Activated gamma-delta T cell treated with Interleukin-2 at 50 U/mL for 16 hours (primary cell): Measurements from ENCODE around the gene ENTPD8.

Source experiments
- DNase-seq: peaks from one replicate; pipeline ENCODE4 v3.0.0-alpha.2; 2020

ENTPD8 gene

DNA sequence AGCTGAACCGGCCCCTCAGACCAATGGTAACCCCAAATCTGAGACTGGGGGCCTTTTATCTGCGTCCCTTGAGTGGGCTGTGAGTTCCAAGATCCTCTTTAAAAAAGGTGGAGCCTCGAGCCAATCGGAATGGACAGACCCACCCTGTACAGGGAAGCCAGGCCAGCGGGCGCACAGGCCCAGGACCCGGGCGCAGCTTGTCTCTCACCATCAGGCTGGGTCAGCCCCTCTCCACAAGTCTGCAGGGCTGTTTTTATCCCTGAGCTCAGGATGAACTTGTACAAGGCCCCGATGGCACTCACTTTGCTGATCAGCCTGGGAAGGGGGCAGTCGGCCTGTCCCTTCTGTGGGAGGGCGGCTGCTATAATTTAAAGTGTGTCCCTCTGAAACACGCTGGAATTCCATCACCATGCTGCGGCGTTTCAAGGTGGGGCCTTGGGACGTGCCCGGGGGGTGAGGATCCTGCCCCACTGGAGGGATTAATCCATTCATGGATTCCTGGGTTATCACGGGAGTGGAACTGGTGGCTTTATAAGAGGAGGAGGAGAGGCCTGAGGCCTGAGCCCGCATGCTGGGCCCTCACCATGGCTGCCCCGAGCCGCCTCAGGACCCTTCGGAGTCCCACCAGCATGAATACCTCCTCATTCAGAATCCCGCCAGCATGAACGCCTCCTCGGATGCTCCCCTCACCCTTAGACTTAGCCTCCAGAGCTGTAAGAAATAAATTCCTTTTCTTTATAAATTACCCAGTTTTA, 32.3 kb downstream of the ENTPD8 start:
- no peak for DNase-seq

DNA sequence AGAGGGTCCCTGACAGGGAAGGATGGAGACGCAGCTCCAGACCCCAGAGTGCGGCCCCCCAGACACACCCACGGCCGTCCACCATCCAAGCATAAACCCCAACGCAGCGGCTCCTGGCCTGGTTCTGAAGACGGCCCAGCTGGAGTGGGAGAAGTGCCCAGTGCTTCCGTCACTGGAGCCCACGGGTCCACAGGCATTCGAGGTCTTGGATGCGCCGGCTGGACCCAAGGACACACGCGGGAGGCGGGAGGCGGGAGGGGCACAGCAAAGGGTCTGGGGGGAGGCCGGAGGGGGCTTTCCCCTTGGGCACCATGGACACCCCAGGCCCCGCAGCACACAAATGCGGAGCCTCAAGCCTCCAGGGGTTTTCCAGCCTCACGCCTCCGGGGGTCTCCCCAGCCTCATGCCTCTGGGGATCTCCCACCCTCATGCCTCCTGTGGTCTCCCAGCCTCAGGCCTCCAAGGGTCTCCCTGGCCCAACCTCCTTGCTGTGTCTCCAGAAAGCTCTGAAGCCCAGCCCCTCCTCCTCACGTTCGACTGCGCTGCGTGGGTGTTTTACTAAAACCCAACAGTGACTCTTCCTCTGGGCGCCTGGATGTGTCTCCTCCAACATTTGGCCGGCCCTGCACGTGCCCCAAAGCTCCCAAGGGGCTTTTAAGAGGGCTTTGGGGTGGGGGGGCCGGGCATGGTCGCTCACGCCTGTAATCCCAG, 33.4 kb downstream of the ENTPD8 start:
- no peak for DNase-seq

DNA sequence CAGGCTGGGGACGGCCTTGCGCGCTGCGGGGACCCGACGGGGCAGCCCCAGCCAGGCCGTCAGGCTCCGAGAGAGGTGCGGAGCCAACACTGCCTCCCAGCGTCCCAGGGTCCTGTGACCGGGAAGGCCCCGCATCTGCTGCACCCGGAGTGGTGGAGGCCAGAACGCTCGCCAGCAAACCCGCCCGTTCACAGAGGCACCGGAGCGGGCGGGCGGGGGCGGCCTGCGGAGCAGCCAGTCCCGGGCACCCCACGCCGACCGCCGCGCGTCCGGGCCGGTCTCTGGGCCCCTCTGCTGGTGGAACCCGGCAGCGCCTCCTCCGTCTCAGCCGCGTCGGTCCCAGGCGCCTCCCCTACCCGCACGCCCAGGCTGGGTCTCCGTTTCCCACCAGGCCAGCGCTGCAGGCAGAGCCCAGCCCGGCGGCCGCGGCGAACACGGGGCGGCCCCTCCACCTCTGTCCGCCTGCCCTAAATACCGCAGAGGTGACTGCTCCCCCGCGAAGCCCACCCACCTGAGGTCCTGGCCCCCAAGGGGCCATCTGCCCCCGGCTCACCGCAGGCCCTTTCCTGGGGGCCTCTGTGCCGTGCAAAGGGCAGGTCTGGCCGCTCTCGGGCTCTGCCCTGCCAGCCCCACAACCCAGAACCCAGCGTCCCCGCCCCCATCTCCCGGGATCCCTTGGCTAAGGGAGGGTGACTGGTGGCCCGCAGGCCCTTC, 34.1 kb downstream of the ENTPD8 start:
- DNase-seq: peak; percentile 68

DNA sequence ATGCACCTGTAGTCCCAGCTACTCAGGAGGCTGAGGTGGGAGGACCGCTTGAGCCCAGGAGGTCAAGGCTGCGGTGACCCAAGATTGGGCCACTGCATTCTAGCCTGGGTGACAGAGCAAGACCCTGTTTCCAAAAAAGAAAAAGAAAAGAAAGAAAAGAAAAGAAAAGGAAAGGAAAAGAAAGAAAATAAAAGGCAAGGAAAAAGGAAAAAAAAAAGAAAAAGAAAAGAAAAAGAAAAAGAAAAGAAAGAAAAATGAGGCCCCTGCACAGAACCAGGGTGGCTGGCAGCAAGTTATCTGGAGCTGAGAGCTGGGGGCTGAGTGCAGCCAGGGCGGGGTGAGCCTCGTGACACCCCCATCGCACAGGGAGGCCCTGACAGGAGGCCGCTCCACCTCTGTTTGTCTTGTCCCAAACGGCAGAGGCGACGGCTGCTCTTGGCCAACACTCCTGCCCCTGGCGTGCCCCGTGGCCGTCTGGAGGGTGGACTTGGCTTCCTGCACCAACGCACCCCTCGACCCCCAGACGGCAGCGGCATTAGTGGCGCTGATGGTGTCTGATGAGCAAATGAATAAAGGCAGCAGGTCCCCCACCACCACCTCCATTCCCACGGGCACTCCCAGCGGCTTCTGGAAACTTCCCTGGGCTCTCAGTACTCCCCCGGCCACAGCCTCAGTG, 34.9 kb downstream of the ENTPD8 start:
- no peak for DNase-seq

DNA sequence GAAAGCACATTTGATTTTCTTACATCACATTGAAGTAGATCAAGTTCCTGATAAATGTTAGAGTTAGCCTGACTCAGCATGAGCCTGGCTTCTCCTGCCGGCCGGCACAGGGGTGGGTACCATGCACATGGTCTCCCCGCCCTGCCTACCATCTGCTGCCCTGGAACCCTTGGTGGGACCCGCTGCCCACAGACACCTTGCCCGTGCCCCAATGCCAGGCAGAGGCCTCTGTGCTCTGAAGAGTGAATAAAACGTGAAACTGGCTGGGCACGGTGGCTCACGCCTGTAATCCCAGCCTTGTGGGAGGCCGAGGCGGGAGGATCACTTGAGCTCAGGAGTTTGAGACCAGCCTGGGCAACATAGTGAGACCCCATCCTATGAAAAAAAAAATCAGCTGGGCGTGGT, 35.5 kb downstream of the ENTPD8 start:
- no peak for DNase-seq

DNA sequence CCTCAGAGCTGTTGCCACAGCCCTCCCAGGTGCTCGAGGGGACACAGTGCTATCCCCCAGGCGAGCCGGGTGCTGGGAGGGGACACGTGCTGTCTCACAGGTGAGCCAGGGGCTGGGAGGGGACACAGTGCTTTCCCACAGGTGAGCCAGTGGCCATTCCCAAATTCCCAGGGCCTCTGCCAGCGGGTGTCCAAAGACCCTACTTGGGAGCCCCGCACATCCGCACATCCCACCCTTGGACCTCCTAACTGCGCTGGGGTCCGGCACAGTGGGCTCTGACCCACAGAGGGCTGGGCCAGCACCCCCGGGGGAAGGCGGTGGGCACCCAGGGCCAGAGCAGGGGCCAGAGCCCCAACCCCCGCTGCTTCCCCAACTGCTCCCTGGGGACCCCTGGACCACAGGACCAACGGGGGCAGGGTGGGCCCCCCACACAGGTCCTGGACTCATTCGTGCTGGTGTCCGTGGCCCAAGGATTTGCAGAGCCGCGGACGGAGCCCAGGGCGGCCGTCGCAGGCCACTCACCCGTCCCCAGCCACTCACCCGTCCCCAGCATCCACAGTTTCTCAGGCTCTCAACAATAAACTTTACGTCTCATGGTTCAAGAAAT, 36.1 kb downstream of the ENTPD8 start:
- DNase-seq: no peak

DNA sequence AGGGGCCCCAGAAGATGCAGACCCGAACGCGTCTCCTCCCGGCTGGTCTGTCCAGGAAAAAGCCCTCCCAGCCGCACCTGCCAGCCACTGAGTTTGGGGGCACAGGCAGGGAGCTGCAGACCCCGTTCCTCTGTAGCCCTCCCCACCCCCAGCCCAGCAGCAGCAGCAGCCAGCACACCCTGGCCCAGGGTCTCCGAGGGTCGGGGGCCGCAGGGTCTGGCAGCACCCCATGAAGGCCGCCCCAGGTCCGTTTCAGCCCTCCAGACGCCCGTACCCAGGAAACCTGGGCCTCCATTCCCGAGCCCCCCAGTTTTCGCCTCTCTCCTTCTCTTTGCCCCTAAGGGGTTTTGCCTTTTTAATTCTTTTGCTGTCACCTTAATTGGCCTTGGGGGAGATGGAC, 37.9 kb downstream of the ENTPD8 start:
- DNase-seq: no peak

DNA sequence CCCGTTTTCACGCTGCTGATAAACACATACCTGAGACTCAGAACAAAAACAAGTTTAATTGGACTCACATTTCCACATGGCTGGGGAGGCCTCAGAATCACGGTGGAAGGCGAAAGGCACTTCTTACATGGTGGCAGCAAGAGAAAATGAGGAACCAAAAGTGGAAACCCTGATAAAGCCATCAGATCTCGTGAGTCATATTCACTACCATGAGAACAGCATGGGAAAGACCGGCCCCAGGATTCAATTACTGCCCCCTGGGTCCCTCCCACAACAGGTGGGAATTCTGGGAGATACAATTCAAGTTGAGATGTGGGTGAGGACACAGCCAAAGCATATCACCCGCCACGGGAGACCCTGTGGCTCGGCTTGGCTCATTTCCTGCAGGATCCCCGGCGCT, 38.4 kb downstream of the ENTPD8 start:
- DNase-seq: no peak

DNA sequence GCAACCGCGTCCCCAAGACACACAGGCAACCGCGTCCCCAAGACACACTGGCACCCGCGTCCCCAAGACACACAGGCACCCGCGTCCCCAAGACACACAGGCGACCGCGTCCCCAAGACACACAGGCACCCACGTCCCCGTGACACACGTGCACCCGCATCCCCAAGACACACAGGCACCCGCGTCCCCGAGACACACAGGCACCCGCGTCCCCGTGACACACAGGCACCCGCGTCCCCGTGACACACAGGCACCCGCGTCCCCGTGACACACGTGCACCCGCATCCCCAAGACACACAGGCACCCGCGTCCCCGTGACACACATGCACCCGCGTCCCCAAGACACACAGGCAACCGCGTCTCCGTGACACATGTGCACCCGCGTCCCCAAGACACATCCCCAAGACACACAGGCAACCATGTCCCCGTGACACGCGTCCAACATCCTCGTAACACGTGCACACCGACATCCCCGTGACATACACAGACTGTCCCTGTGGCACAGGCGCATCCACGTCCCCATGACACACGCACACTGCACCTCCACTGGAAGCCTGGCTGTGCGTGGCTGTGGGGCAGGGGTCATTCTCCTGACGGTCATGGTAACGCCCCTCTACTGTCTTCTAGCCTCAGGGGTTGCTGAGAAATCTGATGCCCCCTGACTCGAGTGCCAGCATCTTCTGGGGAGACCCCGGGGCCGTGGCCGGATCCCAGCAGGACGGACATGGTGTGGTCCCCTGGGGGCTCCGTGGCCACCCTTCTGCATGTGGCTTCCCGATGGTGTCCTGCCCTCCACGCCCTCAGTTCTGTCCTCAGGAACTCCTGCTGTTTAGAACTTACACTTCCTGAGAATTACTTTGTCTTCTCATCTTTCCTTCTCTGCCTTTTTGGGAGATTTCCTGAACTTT, 42.3 kb downstream of the ENTPD8 start:
- no peak for DNase-seq

DNA sequence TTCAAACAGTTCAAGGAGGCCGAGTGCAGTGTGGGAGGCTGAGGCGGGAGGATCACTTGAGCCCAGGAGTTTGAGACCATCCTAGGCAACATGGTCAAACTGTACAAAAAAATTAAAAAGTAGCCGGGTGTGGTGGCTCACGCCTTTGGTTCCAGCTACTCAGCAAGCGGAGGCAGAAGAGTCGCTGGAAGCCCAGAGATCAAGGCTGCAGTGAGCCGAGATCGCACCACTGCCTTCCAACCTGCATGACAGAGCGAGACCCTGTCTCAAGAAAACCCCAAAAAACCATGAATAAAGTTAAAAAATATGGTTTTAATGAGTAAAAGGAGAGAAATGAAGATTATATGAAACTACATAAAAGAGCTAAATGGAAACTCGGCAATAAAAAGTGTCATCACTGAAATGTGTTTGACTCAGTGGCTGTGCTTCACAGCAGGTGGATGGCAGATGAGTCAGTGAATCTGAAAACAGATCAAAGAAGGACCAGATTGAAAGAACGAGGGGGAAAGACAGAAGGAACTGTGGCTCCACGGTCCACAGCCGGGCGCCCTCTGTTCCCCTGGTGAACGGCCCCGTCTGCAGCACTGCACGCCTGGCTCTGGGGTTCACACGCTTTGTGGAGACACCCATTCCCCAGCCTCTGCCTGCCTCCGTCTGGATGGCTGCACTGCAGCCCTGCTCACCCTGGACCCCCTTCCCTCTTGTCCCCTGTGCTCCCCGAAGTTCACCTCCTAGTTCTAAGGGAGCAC, 43.3 kb downstream of the ENTPD8 start:
- no peak for DNase-seq

DNA sequence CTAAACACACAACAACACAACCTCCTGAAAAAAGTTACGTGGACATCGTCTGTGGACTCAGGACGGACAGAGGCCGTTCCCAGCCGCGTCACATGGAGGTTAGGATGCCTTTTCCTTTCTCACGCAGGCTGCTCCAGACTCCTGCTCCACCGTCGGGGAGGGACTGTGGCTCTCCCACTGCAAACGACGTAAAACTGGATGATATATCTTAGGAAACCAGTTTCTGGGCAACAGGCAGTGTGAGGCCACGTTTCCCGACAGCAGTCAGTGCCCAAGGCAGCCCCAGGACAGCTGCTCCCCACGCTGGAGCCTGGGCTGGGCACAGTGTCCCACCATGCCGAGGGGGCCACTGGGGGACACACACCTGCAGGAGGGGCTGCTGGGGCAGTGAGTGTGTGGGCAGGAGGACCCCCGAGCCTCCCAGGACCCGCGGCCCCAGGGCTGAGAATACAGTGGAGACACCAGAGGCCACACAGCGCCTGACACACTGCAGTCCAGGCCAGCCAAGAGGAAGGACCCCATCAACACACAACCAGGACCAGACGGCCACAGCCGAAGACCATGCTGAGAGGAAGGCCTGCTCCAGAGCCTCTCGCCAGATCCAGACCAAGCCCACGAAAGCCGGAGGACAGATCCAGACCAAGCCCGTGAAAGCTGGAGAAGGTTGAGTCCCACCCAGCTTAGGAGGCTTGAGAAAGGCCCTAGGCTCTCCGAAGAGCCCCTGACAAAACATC, 44.4 kb downstream of the ENTPD8 start:
- DNase-seq: no peak

DNA sequence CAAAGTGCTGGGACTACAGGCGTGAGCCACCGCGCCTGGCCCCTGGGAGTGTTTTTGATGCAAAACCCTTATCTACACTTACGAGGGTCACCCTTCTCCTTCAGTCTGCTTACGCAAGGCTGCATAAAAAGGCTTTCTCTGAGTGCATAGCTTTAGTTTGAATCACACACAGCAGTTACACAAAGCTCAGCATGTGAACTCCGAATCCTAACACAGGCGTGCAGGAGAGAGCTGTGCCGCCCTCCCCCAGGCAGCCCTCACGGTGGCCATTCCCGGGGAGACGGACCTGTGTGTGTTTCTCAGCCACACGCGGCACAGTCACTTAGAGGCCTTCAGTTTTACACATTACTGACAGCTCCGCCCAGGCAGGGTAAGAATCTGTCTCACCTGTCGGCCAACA, 44.9 kb downstream of the ENTPD8 start:
- no peak for DNase-seq

DNA sequence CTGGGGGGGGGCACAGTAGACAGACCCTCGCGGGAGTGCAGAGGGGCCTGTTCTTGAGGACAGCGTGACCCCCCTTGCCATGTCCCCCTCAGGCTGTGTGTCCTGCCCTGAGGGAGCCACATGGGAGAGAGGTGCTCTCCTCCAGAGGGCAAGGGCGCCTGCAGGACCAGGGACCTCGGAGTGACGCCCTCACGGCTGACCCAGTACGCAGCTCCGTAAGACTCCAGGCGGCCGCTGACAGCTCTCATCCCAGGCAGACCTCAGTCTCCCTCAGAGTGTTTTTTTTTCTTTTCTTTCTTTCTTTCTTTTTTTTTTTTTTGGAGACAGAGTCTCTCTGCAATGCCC, 45.5 kb downstream of the ENTPD8 start:
- no peak for DNase-seq

DNA sequence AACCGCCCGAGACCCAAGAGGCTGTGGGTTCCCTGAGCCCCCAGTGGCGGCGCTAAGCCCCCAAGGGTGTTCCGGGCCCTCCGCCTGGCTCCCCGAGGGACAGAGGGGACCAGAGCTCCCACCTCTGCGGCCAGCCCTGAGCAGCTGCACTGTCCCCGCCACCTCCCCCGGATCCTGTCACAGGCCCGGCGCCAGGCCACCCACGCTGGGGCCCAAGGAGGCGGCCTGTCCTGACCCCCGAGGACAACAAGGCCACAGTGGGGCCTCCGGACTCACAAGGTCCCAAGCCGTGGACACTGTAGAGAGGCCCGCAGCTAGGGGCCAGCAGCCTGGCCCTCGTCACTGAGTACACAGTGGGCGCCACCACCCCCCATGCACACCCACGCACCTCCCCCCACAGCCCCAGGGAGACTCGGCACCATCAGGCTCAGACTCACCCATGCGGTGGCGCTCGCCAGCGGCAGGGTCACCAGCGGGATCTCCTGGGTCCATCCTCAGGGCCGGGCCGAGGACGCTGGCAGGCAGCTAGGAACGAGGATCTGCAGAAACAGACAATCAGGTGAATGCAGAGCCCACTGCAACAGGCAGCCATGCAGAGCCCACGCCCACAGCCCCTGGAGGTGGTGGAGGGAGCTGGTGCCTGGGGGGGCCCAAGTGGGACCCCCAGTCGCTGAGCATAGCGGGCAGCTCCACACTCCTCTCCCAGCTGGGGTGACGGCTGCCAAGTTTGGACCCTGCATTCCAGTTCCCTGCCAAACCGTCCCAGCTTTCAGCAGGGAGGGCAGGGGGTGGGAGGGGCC, 46.1 kb downstream of the ENTPD8 start:
- DNase-seq: no peak

DNA sequence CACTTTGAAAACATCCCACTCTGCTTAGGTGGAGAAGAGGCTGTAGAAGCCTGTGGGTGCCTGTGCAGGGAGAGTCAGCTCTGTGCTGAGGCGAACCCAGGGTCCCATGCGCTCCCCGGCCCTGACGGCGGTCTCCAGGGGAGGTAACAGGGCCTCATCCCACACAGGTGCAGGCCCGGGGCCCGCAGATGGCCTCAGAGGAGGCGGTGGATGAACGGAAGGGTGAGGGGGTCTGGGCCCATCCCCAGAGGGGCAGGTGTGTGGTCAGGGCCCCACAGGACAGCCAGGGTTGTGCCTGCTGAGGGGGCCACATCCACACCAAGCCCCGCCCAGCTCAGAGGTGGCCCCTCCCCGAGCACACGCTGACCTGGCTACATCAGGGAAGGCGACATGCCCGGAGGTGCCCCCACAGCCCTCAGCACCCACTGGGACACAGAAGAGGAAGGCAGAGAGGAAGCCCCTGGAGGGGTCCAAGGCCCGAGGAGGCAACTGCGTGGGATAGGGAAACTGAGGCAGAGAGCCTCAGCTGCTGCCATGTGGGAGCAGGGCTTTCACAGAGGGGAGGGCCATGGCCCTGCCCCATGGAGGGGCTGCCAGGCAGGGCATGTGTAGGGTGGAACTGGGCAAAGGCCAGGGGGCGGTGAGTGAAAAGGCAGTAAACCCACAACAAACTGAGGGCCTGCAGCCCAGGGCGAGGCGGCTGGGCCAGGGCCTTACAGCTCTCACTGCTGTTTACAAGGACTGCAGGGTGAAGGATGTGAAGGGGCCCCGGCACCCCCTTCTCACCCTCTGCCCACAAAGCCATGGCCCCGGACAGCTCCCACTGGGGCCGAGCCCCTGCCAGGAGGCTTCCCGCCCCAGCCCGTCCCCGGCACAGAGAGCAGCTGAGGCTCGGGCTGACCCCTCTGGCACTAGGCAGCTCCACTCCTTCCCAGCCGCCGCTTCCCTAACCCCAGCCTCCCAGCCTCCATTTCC, 47.7 kb downstream of the ENTPD8 start:
- no peak for DNase-seq

DNA sequence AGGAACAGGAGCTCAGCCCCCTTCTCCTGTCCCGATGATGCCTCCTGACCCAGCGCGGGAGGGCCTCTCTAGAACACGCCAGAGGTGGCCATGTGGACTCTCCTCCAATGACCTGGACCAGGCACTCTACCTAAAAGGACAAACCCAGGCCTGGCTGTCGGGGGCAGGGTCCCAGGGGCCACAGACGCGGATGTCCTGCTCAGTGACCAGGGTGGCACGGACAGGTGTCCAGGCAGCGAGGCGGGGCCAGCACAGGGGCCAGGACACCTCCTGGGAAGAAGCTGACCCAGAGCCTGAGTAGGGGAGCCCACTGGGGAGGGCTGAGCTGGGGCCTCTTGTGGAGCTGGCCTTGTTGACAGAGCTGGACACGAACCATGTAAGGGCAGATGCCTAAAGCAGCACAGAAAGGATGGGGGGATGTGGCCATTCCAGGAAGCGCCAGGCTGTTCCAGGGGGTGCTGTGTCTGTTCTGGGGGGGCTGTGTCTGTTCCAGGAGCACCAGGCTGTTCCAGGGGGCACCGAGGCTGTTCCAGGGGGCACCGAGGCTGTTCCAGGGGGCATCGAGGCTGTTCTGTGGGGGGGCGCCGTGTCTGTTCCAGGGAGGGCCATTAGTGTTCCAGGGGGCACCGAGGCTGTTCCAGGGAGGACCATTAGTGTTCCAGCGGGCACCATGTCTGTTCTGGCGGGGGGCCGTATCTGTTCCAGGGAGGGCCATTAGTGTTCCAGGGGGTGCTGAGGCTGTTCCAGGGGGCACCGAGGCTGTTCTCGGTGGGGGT, 48.7 kb downstream of the ENTPD8 start:
- DNase-seq: no peak

DNA sequence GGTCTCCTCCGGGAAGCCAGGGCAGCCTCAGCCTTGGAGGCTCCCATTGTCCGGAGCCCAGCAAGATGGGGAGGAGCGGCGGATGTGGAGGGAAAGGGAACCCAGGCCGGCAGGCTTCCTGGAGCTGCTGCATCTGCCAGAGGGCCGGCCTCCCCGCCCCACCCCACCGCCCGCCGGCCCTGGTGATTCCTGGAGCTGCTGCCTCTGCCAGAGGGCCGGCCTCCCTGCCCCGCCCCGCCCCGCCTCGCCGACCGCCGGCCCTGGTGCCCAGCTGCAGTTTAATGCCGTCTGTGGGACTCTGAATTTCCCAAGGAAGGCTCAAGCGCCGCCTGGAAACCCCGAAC, 49.8 kb downstream of the ENTPD8 start:
- DNase-seq: no peak
